NCI-H748 (cell line): ENCODE measurements around the gene CCL26.

Experiments
- DNase-seq: peaks from one replicate; lab custom pipeline; 2025; ENCODE audit not compliant: unreplicated experiment; lab: John Stamatoyannopoulos, UW

The CCL26 gene, protein sequence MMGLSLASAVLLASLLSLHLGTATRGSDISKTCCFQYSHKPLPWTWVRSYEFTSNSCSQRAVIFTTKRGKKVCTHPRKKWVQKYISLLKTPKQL

GRCh38 chr7:75772081-75773077, at the start of gene CCL26:
CCL26 (minus strand) TSS chr7:75772211; CDS start chr7:75772176, 35 bp downstream.
- DNase-seq = no peak

DNA sequence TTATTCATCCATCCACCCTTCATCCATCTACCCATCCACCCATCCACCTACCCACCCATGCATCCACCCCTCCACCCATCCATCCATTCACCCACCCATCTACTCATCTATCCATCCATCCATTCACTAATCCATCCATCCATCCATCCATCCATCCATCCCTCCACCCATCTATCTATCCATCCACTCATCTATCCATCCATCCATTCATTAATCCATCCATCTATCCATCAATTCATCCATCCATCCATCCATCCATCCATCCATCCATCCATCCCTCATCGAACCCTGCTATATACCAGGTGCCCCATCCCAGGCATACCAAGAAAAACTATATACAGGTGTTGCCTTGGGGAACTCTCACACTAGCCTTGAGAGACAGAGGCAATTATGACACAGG, 48.7 kb upstream of the CCL26 start:
- no peak for DNase-seq

DNA sequence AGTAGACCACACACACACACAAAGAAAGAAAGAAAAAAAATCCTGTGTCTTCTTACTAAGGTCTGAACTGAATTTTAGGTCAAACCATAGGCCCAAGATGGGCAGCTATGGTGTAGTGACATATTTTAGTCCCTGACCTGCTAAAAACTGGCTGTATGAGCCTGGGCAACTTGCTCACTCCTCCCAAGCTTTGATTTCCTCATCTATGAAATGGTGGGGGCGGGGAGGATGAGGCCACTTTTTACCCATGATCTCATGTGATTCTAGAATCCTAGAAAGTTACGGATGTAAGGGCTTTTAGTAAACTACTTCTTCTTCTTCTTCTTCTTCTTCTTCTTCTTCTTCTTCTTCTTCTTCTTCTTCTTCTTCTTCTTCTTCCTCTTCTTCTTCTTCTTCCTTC, 47.7 kb upstream of the CCL26 start:
- no peak for DNase-seq

DNA sequence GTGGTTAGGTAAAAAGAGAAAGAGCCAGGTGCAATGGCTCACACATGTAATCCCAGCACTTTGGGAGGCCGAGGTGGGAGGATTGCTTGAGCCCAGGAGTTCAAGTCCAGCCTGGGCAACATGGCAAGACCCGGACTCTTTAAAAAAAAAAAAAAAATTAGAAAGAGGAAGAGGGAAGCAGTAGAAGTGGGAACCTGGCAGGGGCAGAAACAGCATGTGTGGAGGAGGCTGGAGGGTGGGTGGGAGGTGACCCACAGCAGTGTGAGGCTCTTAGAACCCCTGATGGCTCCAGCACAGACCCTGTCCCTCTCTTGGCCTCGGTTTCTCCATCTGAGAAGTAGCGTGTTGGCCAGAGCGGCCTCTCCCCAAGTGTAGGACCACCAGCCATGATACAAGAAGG, 46.5 kb upstream of the CCL26 start:
- no peak for DNase-seq

DNA sequence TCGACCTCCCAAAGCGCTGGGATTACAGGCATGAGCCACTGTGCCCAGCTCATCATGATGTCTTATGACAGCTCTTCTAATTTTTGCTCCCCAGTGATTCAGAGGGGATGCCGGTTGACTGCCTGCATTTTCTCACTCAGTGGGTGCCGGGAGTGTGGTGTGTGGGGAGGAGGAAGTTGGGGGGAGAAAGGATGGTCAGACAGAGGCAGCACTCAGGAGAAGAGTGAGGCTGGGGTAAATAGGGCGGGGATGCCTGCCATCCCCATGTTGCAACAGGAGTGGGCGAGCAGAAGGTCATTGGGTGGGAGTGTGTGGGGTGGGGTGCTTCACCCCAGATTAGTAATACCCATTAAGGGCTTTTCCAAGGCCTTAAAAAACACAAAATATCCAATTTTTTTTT, 45.1 kb upstream of the CCL26 start:
- no peak for DNase-seq

DNA sequence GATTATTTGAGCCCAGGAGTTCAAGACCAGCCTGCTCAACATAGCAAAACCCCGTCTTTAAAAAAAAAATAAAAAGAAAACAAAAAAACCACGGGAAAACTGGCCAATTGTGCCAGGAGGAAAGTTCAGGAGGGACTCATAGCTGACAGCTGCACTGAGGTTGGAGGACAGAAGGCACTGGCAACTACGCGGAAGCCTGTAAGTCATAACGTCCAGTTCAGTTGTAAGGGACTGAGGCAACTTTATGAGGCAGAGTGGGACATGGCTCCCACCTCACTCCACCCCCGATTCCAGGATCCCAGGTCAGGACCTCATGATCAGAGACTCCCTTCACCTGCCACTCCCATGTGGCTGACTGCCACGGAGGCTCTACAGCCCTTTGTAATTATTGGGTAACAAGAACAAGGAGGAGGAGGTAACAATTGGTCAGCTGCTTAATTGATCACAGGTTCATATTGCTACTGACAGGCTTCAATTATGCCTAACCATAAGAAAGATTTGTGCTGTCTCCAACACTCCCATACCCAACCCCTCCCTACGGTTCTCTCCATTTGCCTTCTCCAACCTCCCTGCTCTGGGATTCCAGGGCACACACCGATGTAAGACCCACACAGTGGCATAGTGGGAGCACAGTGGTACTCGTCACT, 43.5 kb upstream of the CCL26 start:
- DNase-seq = peak; percentile 28

DNA sequence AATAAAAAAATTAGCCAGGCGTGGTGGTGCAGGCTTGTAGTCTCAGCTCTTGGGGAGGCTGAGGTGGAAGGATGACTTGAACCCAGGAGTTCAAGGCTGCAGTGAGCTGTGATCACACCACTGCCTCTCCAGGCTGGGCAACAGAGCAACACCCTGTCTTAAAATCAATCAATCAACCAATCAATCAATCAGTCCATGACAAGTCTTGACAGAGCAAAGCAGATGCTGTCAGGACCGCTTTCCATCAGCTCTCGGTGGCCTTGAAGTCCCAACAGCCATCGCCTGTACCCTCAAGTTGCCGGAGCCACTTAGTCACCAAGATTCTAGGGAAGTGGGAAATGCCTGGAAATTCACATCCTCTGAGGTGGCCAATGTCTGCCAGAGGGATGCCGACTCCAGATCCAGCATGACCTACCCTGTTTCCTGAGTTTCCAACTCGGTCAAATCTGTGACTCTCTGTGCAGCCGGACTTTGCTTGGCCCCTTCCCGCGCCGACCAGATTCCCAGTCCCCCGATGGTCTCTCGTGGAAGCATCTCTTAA, 42.5 kb upstream of the CCL26 start:
- no peak for DNase-seq

GRCh38 chr7:75813781-75814236, 41.8 kb upstream of the CCL26 start, which contains the start of gene CCL24:
CCL24 (minus strand) TSS chr7:75813806; CDS start chr7:75813715, 91 bp downstream.
- DNase-seq = no peak

- no peak for DNase-seq
Observed at GRCh38 chr7:75813084-75813483, 41.1 kb upstream of the CCL26 start.

GRCh38 chr7:75811894-75812678, 40.1 kb upstream of the CCL26 start:
- DNase-seq = no peak

DNA sequence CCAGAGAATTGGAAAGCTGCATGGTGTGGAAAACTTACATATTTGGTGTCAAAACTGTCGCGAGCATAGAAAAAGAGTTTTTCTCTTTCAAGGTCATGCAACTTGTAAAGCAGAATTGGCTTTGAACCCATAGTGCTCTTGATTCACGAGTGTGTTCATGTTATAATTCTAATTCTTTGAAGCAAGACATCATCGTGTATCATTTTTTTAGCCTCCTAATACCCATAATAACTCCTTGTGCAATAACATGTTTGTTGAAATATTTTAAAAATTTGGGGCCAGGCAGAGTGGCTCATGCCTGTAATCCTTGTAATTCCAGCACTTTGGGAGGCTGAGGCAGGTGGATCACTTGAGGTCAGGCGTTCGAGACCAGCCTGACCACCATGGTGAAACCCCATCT, 37.4 kb upstream of the CCL26 start:
- no peak for DNase-seq

- peak; percentile 20 for DNase-seq
Observed at GRCh38 chr7:75808106-75808505, 36.1 kb upstream of the CCL26 start.

DNA sequence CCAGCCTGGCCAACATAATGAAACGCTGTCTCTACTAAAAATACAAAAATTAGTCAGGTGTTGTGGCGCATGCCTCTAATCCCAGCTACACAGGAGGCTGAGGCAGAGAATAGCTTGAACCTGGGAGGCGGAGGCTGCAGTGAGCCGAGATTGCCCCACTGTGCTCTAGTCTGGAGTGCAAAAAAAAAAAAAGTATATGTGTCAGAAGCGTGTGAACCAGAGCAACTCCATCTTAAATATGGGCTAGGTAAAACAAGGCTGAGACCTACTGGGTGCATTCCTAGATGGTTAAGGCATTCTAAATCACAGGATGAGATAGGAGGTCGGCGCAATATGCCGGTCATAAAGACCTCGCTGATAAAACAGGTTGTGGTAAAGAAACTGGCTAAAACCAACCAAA, 35.4 kb upstream of the CCL26 start:
- no peak for DNase-seq

- DNase-seq = no peak
Observed at GRCh38 chr7:75806560-75807307, 34.7 kb upstream of the CCL26 start.

DNA sequence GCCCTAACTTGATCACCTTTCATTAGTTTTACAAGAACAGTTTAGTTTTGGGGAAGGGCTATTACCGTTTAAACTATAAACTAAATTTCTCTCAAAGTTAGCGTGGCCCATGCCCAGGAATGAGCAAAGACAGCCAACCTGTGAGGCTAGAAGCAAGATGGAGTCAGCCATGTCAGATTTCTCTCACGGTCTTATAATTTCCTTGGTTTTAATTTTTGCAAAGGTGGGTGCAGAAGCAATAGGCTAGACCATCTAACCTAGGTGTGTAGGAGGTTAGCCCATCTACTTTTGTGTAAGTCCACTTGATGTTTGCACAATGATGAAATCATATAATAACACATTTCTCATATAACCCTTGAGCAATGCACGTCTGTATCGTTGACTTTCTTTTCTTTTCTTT, 32.7 kb upstream of the CCL26 start:
- no peak for DNase-seq

GRCh38 chr7:75804004-75804403, 32.0 kb upstream of the CCL26 start:
- no peak for DNase-seq

GRCh38 chr7:75802552-75802821, 30.5 kb upstream of the CCL26 start:
- no peak for DNase-seq

- DNase-seq = no peak
Observed at GRCh38 chr7:75798770-75799169, 26.8 kb upstream of the CCL26 start.

- no peak for DNase-seq
Observed at GRCh38 chr7:75796420-75796819, 24.4 kb upstream of the CCL26 start.

- no peak for DNase-seq
Observed at GRCh38 chr7:75795831-75796285, 23.8 kb upstream of the CCL26 start.
